HEK293T (cell line): ENCODE results near the gene TRAPPC13.

ENCODE experiments used
- ARNT ChIP-seq: fragments of 450-650 bp; IDR thresholded peaks from 2 replicates; pipeline ENCODE4 v1.6.1; 2017; ENCODE audit warnings: mild to moderate bottlenecking
- BHLHE40 ChIP-seq: fragments of 450-650 bp; IDR thresholded peaks from 2 replicates; pipeline ENCODE4 v1.6.1; 2016; ENCODE audit warnings: mild to moderate bottlenecking, moderate library complexity, borderline replicate concordance
- FOXA1 ChIP-seq: fragments of 450-650 bp; IDR thresholded peaks from 2 replicates; pipeline ENCODE4 v1.6.1; 2016; ENCODE audit warnings: mild to moderate bottlenecking
- FOXK2 ChIP-seq: fragments of 450-650 bp; IDR thresholded peaks from 2 replicates; pipeline ENCODE4 v1.6.1; 2016; ENCODE audit warnings: mild to moderate bottlenecking
- FOXM1 ChIP-seq: fragments of 450-650 bp; IDR thresholded peaks from 2 replicates; pipeline ENCODE4 v1.6.1; 2017; ENCODE audit warnings: mild to moderate bottlenecking, borderline replicate concordance
- HDGF ChIP-seq: fragments of 450-650 bp; IDR thresholded peaks from 2 replicates; pipeline ENCODE4 v1.6.1; 2017; ENCODE audit warnings: antibody characterized with exemption, borderline replicate concordance
- LEF1 ChIP-seq: fragments of 450-650 bp; IDR thresholded peaks from 2 replicates; pipeline ENCODE4 v1.6.1; 2017; ENCODE audit warnings: mild to moderate bottlenecking, borderline replicate concordance
- SP1 ChIP-seq: fragments of 450-650 bp; IDR thresholded peaks from 2 replicates; pipeline ENCODE4 v1.6.1; 2017
- SUZ12 ChIP-seq: fragments of 450-650 bp; IDR thresholded peaks from 2 replicates; pipeline ENCODE4 v1.6.1; 2016; ENCODE audit warnings: mild to moderate bottlenecking
- TARDBP ChIP-seq: fragments of 450-650 bp; IDR thresholded peaks from 2 replicates; pipeline ENCODE4 v1.6.1; 2016
- ZNF384 ChIP-seq: fragments of 450-650 bp; IDR thresholded peaks from 2 replicates; pipeline ENCODE4 v1.6.1; 2016

DNA sequence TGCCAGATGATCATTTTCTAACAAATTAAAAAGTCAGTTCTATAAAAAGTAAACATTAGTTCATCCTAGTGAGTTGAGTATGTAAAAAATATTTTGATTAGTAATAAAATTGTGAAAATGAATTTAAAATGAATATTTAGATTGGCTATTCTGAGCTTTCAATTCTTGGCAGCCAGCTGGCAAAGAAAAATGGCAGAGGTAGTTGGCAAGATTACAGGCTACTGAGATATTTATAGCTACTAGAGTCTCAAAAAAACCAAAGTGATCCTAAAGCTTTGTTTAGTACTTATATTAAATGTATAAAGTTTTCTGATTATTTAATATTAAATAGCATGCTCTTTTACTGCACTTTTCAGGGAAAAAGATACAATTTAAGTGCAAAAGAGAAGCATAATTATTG, 72.1 kb downstream of the TRAPPC13 start:
- TF ChIP-seq FOXK2 (no peak), SUZ12 (no peak), ARNT (no peak), FOXM1 (no peak), SP1 (no peak), LEF1 (no peak), BHLHE40 (no peak), ZNF384 (no peak), FOXA1 (no peak), TARDBP (no peak), HDGF (no peak)
